CD4-positive, alpha-beta T cell treated with Interferon alpha-2 for 1 hour (primary cell): Measurements from ENCODE around the gene KDM3A.
A peak's percentile ranks its signal among the peaks of the same experiment; 100 is the strongest.

Source experiments
- DNase-seq, 2 donors: peaks; one replicate each; pipeline ENCODE4 v3.0.0-alpha.2; 2020 to 2022

KDM3A gene

GRCh38 chr2:86433137-86433536 lies 8.0 kb upstream of the KDM3A start:
- DNase-seq: no peak

- DNase-seq: no peak
These were observed 6.9 kb upstream of the KDM3A start for GRCh38 chr2:86434290-86434689.

GRCh38 chr2:86435531-86435930 lies 5.6 kb upstream of the KDM3A start:
- no peak for DNase-seq

- no peak for DNase-seq
These were observed 4.8 kb upstream of the KDM3A start for GRCh38 chr2:86436328-86436727.

GRCh38 chr2:86439879-86440630 lies 1.1 kb upstream of the KDM3A start:
- no peak for DNase-seq

GRCh38 chr2:86441392-86441881 lies 266 bp downstream of the KDM3A start:
- no peak for DNase-seq

GRCh38 chr2:86441882-86442641 lies 891 bp downstream of the KDM3A start:
- peak; percentile 61 to 75 for DNase-seq

GRCh38 chr2:86442642-86443005 lies 1.5 kb downstream of the KDM3A start:
- DNase-seq: peak; percentile 86 to 91

GRCh38 chr2:86443631-86444350 lies 2.6 kb downstream of the KDM3A start:
- DNase-seq: no peak

GRCh38 chr2:86445436-86445835 lies 4.3 kb downstream of the KDM3A start:
- DNase-seq: no peak

- DNase-seq: no peak
These were observed 4.9 kb downstream of the KDM3A start for GRCh38 chr2:86446060-86446459.

- no peak for DNase-seq
These were observed 12.7 kb downstream of the KDM3A start for GRCh38 chr2:86453836-86454235.

- no peak for DNase-seq
These were observed 13.1 kb downstream of the KDM3A start for GRCh38 chr2:86454238-86454637.

- DNase-seq: no peak
These were observed 14.0 kb downstream of the KDM3A start for GRCh38 chr2:86455181-86455580.

- no peak for DNase-seq
These were observed 20.0 kb downstream of the KDM3A start for GRCh38 chr2:86461042-86461743.

GRCh38 chr2:86464652-86465051 lies 23.5 kb downstream of the KDM3A start:
- DNase-seq: no peak

- DNase-seq: no peak
These were observed 25.1 kb downstream of the KDM3A start for GRCh38 chr2:86466306-86466705.

GRCh38 chr2:86468162-86469033 lies 27.2 kb downstream of the KDM3A start:
- DNase-seq: peak in 1 of 2 donors; percentile 52

- DNase-seq: no peak
These were observed 29.7 kb downstream of the KDM3A start for GRCh38 chr2:86470890-86471289.

GRCh38 chr2:86471637-86472036 lies 30.5 kb downstream of the KDM3A start:
- no peak for DNase-seq

- no peak for DNase-seq
These were observed 34.9 kb downstream of the KDM3A start for GRCh38 chr2:86476092-86476491.

GRCh38 chr2:86476918-86477317 lies 35.7 kb downstream of the KDM3A start:
- no peak for DNase-seq
